ENCODE measurements around the gene ZNF500.

DNA sequence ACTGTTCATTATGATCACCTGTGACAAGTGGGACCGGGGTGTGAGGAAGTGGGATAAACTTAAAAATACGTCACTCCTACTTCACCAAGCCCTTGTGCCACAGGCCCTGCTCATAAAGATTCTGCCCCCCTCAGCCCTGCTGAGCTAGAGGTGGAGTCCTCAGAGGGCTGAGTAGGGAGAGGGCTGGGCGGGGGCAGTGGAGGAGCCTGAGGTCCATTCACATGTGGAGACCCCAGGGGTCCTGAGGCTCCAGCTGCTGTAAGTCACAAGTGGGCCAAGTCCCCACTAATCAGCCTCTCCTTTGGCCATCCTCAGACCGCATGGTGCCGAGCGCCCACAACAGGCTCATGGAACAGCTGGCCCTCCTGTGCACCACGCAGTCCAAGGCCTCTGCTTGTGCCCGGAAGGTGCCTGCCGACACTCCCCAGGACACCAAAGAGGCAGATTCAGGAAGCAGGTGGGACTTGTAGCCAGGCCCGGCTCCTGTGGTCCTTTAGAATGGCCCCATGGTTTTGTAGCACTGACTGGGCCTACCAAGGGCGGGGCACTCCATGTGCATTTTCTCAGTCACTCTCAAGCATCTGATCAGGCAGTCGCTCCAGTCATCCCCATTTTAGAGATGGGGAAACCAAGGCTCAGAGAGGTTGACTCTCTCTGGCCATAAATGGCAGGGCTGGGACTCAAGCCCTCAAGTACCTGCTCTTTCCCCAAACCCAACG, 22.2 kb downstream of the ZNF500 start:
- TF ChIP-seq MYC (IDR thresholded peaks at IDR 0.05; ENCODE audit: insufficient read depth, insufficient read length, insufficient replicate concordance, low read length, severe bottlenecking), result no peak
- TF ChIP-seq POLR2A (IDR thresholded peaks at IDR 0.05; ENCODE audit: low read depth, low read length), result no peak
- TF ChIP-seq SREBF2 (IDR thresholded peaks at IDR 0.05; ENCODE audit: low read length), result no peak
- no peak for TF ChIP-seq POLR2AphosphoS5 (IDR thresholded peaks at IDR 0.05; ENCODE audit: low read length)
- TF ChIP-seq RELA (IDR thresholded peaks at IDR 0.05; ENCODE audit: borderline replicate concordance, partially characterized antibody), result no peak
- TF ChIP-seq SMARCA5 (IDR thresholded peaks at IDR 0.05), result no peak
